Measurements from ENCODE around the gene CACNA1H.

The CACNA1H gene

GRCh38 chr16:1126586-1126985 is 26.3 kb upstream of the CACNA1H start:
- TF ChIP-seq CTCF (conservative IDR thresholded peaks at IDR 0.05; ENCODE audit: low read depth, low read length): no peak
- DNase-seq (ENCODE audit: low read depth): no peak
- no peak overlapping the region for H3K4me3 ChIP-seq (ENCODE audit: low read length)

- no peak for TF ChIP-seq CTCF (conservative IDR thresholded peaks at IDR 0.05; ENCODE audit: low read depth, low read length)
- H3K4me3 ChIP-seq (ENCODE audit: low read length): no peak overlapping the region
- no peak for DNase-seq (ENCODE audit: low read depth)
Observed at GRCh38 chr16:1127101-1127500, 25.8 kb upstream of the CACNA1H start.

GRCh38 chr16:1127971-1128715 is 24.8 kb upstream of the CACNA1H start:
- H3K4me3 ChIP-seq (ENCODE audit: low read length): no peak overlapping the region
- no peak for TF ChIP-seq CTCF (conservative IDR thresholded peaks at IDR 0.05; ENCODE audit: low read depth, low read length)
- no peak for DNase-seq (ENCODE audit: low read depth)

GRCh38 chr16:1129106-1129960 is 23.6 kb upstream of the CACNA1H start:
- DNase-seq (ENCODE audit: low read depth): no peak
- H3K4me3 ChIP-seq (ENCODE audit: low read length): no peak overlapping the region
- TF ChIP-seq CTCF (conservative IDR thresholded peaks at IDR 0.05; ENCODE audit: low read depth, low read length): no peak

GRCh38 chr16:1130382-1130781 is 22.5 kb upstream of the CACNA1H start:
- no peak for TF ChIP-seq CTCF (conservative IDR thresholded peaks at IDR 0.05; ENCODE audit: low read depth, low read length)
- H3K4me3 ChIP-seq (ENCODE audit: low read length): no peak overlapping the region
- DNase-seq (ENCODE audit: low read depth): no peak

GRCh38 chr16:1131378-1131994 is 21.4 kb upstream of the CACNA1H start:
- no peak for DNase-seq (ENCODE audit: low read depth)
- no peak for TF ChIP-seq CTCF (conservative IDR thresholded peaks at IDR 0.05; ENCODE audit: low read depth, low read length)
- H3K4me3 ChIP-seq (ENCODE audit: low read length): no peak overlapping the region
